Activated CD4-positive, alpha-beta T cell treated with anti-CD3 and anti-CD28 coated beads for 36 hours (primary cell): ENCODE data around the gene ZCWPW2. TPM values are rescaled to one million over a fixed set of nuclear protein-coding genes. Genes with fewer than 3 reads are reported as not detected.

Experiments
- ATAC-seq: fragments of 200-7000 bp; cut with Tn5 transposase; one replicate; pipeline ENCODE4 v1.10.0; 2021; ENCODE audit warnings: mild to moderate bottlenecking, moderate library complexity
- CTCF ChIA-PET: fragments of 350-600 bp; sonication (Branson Sonifier 250); formaldehyde crosslinking; loops from one replicate; lab custom pipeline; 2021; ENCODE audit warnings: antibody characterized with exemption; lab: Charles Lee
- POLR2A ChIA-PET: fragments of 350-600 bp; sonication (Branson Sonifier 250); formaldehyde crosslinking; loops from one replicate; lab custom pipeline; 2021; ENCODE audit warnings: antibody characterized with exemption, inconsistent platforms; lab: Charles Lee
- DNase-seq: peaks from one replicate; pipeline ENCODE4 v3.0.0-alpha.2; 2020
- H3K27ac Mint-ChIP-seq: one replicate; pipeline ENCODE4 v1.8.0; 2021; ENCODE audit warnings: mixed read lengths
- H3K27me3 Mint-ChIP-seq: one replicate; pipeline ENCODE4 v1.8.0; 2021; ENCODE audit warnings: mixed read lengths
- H3K36me3 Mint-ChIP-seq: one replicate; pipeline ENCODE4 v1.8.0; 2021; ENCODE audit warnings: low read depth, mixed read lengths
- H3K4me1 Mint-ChIP-seq: one replicate; pipeline ENCODE4 v1.8.0; 2021; ENCODE audit warnings: mixed read lengths
- H3K4me3 Mint-ChIP-seq: one replicate; pipeline ENCODE4 v1.8.0; 2021; ENCODE audit warnings: mild to moderate bottlenecking, moderate library complexity, mixed read lengths
- H3K9me3 Mint-ChIP-seq: one replicate; pipeline ENCODE4 v1.8.0; 2021; ENCODE audit warnings: low read depth, mixed read lengths
- intact Hi-C, 2 experiments: fragments of 100-400 bp; cut with DNase I in 1 of 2; cut with micrococcal nuclease in 1 of 2; formaldehyde crosslinking; loops; one replicate each; pipeline versions ENCODE4 v1.14.2 to v1.15.1; 2022 to 2024; cut with DNase I, micrococcal nuclease
- total RNA-seq, 2 experiments: library from RNA; stranded (reverse); gene quantifications; one replicate each; pipeline ENCODE4 v1.2.3, GENCODE V29; 2021

ZCWPW2 gene
- total RNA-seq, 2 experiments from 2014 or later, result 0.37 to 0.39 TPM

DNA sequence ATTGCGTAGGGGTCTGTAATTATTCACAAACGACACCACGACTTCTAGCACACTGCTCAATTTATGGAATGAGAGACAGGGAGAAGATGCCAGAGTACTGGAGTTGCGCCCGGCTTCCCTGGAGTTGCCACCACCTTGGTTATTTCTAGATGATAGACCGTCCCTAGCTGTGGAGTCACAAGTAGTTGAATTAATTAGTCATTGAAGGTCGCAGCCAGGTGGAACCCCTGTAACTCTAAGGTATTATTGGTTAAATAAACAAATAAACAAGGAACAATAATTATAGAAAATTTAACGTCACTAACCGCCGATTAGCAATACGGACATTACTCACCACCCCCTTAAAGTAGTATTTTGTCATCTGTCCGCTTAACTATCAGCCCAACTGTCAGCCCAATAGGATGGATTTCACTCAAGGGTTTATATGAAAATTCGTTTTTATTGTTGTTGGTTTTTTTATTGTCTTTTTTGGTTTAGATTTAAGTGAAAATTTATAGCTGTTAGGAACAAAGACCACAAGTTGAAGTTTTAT is 1.0 kb downstream of the ZCWPW2 start:
- peaks cover 43% of the 10 kb centered on the region for H3K4me1 Mint-ChIP-seq
- ATAC-seq (no peak), DNase-seq (no peak)
- peaks cover 32% of the 10 kb centered on the region for H3K36me3 Mint-ChIP-seq
- ChIA-PET POLR2A (interaction anchor here (0.7 to 2.3 kb wide), 4 partner anchors 23 to 1224 kb away, joined by 3 to 12 read pairs (median 3); partner anchors contain the start of gene SLC4A7), CTCF (interaction anchor here (0.6 to 1.9 kb wide), 6 partner anchors 10 to 1206 kb away, joined by 3 to 15 read pairs (median 3); no protein-coding TSS in a partner anchor)
- H3K9me3 Mint-ChIP-seq, result peaks cover 9% of the 10 kb centered on the region
- H3K27ac Mint-ChIP-seq, result peak overlapping the region; percentile 98
- H3K4me3 Mint-ChIP-seq, result peak overlapping the region; percentile 98
- H3K27me3 Mint-ChIP-seq, result no peaks in the 10 kb centered on the region
- intact Hi-C loops, result loop anchor here (1.0 to 10.0 kb wide), 9 partner anchors 23 to 982 kb away; partner anchors contain the start of genes NEK10 (in 1 of the 2) and SLC4A7 (in 1 of the 2)

DNA sequence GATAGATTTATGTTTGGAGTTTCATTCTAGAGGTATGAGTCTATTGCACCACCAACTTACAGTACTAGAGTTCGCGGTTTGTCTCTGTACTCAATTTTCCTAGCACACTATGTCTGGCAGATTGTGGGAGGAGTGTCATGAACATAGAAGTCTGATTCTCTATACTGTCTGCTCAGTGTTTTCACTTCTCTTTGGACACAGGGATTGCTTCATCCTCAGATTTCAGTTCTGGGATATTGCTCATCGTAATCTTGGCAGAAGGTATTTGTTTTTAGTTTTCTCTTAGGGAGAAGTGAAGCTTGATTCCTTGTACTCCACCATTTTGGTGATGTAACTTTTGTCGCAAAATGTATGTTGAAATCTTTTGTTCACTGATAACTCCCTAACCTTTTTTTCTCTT is 27.9 kb downstream of the ZCWPW2 start:
- Mint-ChIP-seq H3K27ac (no peak overlapping the region), H3K27me3 (peaks cover 2% of the 10 kb centered on the region), H3K9me3 (peaks cover 13% of the 10 kb centered on the region), H3K4me1 (no peaks in the 10 kb centered on the region), H3K4me3 (no peak overlapping the region), H3K36me3 (peaks cover 3% of the 10 kb centered on the region)
- no peak for ATAC-seq
- no peak for DNase-seq
- ChIA-PET CTCF (no interaction called here), POLR2A (no interaction called here)
- intact Hi-C loops, result no loop called here

DNA sequence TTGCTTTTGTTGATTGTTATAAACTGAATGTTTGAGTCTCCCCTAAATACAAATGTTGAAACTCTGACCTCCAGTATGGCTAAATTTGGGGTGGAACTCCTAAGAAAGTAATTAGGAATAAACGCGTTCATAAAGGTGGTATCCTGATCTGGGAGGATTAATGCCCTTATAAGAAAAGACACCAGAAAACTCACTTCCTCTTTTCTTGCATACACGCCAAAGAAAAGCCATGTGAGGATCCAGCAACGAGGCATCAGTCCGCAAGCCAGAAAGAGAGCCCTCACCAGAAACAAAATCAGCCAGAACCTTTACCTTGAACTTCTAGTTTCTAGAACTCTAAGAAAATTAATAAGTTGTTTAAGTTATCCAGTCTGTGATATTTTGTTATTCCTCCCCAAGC is 37.5 kb downstream of the ZCWPW2 start:
- H3K4me1 Mint-ChIP-seq, result no peaks in the 10 kb centered on the region
- peaks cover 12% of the 10 kb centered on the region for H3K9me3 Mint-ChIP-seq
- intact Hi-C loops, result no loop called here
- DNase-seq (no peak), ATAC-seq (no peak)
- H3K27ac Mint-ChIP-seq, result no peak overlapping the region
- H3K4me3 Mint-ChIP-seq, result no peak overlapping the region
- H3K27me3 Mint-ChIP-seq, result no peaks in the 10 kb centered on the region
- ChIA-PET POLR2A (no interaction called here), CTCF (interaction anchor here (0.6 kb wide), 1 partner anchor 569 kb away, joined by 3 read pairs; no protein-coding TSS in a partner anchor)
- H3K36me3 Mint-ChIP-seq, result peaks cover 4% of the 10 kb centered on the region

DNA sequence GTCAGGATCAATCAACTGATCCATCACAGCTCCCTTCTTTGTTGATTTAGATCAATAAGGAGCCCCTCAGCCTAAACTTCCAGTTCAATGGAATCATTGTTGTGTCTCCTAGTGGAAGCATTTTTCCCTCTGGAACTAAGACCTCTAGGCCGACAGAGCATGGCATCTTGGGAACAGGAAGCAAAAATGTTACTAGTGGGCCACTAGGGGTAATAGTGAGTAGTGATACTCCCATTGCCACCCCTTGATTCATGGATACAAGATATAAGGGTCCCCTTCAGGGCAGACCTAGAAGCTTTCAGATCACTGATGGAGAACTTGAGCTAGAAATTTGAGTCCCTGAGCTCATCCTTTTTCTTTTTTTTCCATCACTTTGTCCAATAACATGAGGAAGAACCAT is 40.5 kb downstream of the ZCWPW2 start:
- ATAC-seq, result no peak
- Mint-ChIP-seq H3K27me3 (no peaks in the 10 kb centered on the region), H3K36me3 (peaks cover 6% of the 10 kb centered on the region), H3K4me3 (no peak overlapping the region), H3K4me1 (no peaks in the 10 kb centered on the region), H3K27ac (no peak overlapping the region), H3K9me3 (peaks cover 34% of the 10 kb centered on the region)
- CTCF ChIA-PET, result interaction anchor here (0.9 kb wide), 1 partner anchor 87 kb away, joined by 4 read pairs; no protein-coding TSS in a partner anchor
- POLR2A ChIA-PET, result no interaction called here
- intact Hi-C loops, result no loop called here
- DNase-seq, result no peak

DNA sequence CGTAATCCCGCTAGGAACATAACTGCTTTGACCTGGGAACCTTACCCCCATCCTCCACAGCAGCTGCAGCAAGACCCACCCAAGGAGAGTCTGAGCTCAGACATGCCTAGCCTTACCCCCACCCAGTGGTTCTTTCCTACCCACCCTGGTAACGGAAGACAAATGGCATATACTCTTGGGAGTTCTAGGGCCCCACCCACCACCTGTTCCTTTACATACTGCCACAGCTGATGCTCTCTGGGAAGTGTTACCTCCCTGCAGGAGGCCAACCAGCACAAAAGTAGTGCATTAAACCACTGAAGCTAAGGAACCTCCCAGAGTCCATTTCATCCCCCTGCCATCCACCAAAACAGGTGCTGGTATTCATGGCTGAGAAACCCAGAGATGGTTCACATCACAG is 50.7 kb downstream of the ZCWPW2 start:
- Mint-ChIP-seq H3K27me3 (no peaks in the 10 kb centered on the region), H3K27ac (no peak overlapping the region), H3K9me3 (peaks cover 64% of the 10 kb centered on the region), H3K4me1 (no peaks in the 10 kb centered on the region), H3K36me3 (peaks cover 4% of the 10 kb centered on the region), H3K4me3 (no peak overlapping the region)
- ATAC-seq (no peak), DNase-seq (no peak)
- ChIA-PET POLR2A (no interaction called here), CTCF (no interaction called here)
- intact Hi-C loops, result no loop called here

DNA sequence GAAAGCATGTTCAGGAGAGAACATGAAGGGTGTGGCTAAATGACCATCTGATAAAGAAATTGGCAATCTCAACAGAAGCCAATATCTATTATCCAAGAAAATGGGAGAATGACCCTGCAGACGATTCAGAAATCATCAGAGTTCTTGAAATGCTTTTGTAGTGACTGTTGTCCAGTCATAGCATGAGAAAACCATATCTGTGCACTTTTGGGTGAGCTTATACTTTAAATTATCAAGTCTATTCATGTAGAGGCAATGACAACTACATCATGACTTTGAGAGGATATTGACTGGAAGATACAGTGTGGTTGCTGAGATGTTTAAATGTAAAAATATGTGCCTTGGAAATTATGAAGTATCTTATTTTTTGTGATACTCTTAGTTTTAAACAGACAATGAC is 57.7 kb downstream of the ZCWPW2 start:
- H3K9me3 Mint-ChIP-seq, result peaks cover 44% of the 10 kb centered on the region
- ATAC-seq (no peak), DNase-seq (no peak)
- H3K27me3 Mint-ChIP-seq, result no peaks in the 10 kb centered on the region
- no peak overlapping the region for H3K4me3 Mint-ChIP-seq
- H3K27ac Mint-ChIP-seq, result no peak overlapping the region
- peaks cover 2% of the 10 kb centered on the region for H3K36me3 Mint-ChIP-seq
- intact Hi-C loops, result no loop called here
- H3K4me1 Mint-ChIP-seq, result no peaks in the 10 kb centered on the region
- CTCF ChIA-PET, result no interaction called here
- POLR2A ChIA-PET, result no interaction called here

DNA sequence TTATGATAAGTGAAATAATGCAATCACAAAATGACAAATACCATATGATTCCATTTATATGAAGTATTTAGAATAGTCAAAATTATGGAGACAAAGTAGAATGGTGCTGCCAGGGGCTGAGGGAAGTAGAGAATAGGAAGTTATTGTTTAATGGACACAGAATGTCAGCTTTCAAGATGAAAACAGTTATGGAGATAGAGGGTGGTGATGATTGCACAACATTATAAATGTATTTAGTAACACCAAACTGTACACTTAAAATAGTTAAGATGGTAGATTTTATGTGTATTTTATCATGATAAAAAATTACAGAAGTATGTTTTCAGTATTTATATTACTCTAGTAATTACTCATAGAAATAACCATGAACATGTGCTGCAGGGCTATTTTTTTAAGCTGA is 100.9 kb downstream of the ZCWPW2 start:
- Mint-ChIP-seq H3K36me3 (no peaks in the 10 kb centered on the region), H3K4me1 (no peaks in the 10 kb centered on the region), H3K9me3 (peaks cover 12% of the 10 kb centered on the region), H3K4me3 (no peak overlapping the region), H3K27ac (no peak overlapping the region), H3K27me3 (no peaks in the 10 kb centered on the region)
- ChIA-PET POLR2A (no interaction called here), CTCF (no interaction called here)
- intact Hi-C loops, result no loop called here
- DNase-seq (no peak), ATAC-seq (no peak)

DNA sequence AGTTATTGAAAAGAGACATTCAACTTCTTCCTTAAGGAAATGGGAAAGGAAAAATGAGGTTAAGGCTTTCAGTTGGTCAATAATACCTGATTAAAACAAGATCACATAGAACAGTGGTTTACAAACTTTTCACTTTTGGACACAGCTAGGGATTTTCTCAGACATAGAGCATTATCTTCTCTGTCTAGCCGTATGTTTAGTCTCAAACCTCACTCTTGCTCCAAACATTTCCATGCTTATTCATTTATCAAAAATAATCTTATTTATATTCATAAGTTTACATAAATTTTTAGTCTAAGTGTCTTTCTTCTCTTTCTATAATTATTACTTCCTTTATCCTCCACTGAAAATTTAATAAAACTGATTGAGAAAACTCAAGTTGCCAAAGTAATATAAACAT is 114.3 kb downstream of the ZCWPW2 start:
- ATAC-seq (no peak), DNase-seq (no peak)
- intact Hi-C loops, result no loop called here
- Mint-ChIP-seq H3K4me1 (no peaks in the 10 kb centered on the region), H3K36me3 (no peaks in the 10 kb centered on the region), H3K4me3 (no peak overlapping the region), H3K27me3 (peaks cover 3% of the 10 kb centered on the region), H3K27ac (no peak overlapping the region), H3K9me3 (peaks cover 12% of the 10 kb centered on the region)
- ChIA-PET CTCF (no interaction called here), POLR2A (no interaction called here)

DNA sequence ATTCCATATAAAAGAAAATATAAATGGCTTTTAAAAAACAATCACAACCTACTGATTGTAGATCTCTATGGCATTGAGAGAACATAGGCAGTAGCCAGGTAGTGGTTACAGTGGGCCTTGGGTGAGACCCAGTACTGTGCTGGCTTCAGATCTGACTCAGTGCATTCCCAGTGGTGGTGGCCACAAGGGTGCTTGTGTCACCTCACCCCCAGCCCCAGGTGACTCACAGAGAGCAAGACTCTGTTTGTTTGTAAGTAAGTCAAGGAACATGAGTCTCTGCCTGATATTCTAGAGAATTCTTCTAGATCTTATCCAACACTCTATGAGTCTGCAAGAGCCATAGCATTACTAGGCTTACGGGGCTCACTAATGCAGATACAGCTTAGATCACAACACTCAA is 118.9 kb downstream of the ZCWPW2 start:
- no peak overlapping the region for H3K27ac Mint-ChIP-seq
- intact Hi-C loops, result no loop called here
- no peak overlapping the region for H3K4me3 Mint-ChIP-seq
- peaks cover 3% of the 10 kb centered on the region for H3K27me3 Mint-ChIP-seq
- ATAC-seq (no peak), DNase-seq (peak; percentile 9)
- POLR2A ChIA-PET, result no interaction called here
- peaks cover 24% of the 10 kb centered on the region for H3K9me3 Mint-ChIP-seq
- H3K4me1 Mint-ChIP-seq, result no peaks in the 10 kb centered on the region
- CTCF ChIA-PET, result no interaction called here
- H3K36me3 Mint-ChIP-seq, result no peaks in the 10 kb centered on the region

DNA sequence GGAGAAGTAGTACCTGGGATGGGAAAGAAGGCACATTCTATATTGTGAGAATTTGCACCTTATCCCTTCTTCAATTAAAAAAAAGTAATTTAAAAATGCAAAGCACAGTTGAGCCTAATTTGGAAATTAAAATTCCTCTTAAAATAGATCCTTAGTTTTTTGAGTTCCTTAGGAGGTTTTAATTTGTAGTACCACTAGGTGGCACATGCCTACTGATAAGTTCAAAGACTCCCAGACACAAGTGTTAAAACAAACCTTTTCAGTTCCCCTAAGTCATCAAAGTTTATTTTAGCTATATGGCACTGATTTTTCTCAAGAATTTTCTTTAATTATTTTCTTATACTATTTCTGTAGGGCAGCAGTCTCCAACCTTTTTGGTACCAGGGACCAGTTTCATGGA is 127.7 kb downstream of the ZCWPW2 start:
- H3K9me3 Mint-ChIP-seq, result peaks cover 13% of the 10 kb centered on the region
- H3K4me1 Mint-ChIP-seq, result no peaks in the 10 kb centered on the region
- H3K4me3 Mint-ChIP-seq, result no peak overlapping the region
- ChIA-PET CTCF (interaction anchor here (0.6 to 1.5 kb wide), 3 partner anchors 13 to 1385 kb away, joined by 3 to 4 read pairs (median 3); no protein-coding TSS in a partner anchor), POLR2A (no interaction called here)
- ATAC-seq (no peak), DNase-seq (no peak)
- no peak overlapping the region for H3K27ac Mint-ChIP-seq
- no peaks in the 10 kb centered on the region for H3K27me3 Mint-ChIP-seq
- H3K36me3 Mint-ChIP-seq, result no peaks in the 10 kb centered on the region
- intact Hi-C loops, result loop anchor here in 1 of 2 experiments (10.0 kb wide), 2 partner anchors 249 to 1719 kb away; no protein-coding TSS in a partner anchor

DNA sequence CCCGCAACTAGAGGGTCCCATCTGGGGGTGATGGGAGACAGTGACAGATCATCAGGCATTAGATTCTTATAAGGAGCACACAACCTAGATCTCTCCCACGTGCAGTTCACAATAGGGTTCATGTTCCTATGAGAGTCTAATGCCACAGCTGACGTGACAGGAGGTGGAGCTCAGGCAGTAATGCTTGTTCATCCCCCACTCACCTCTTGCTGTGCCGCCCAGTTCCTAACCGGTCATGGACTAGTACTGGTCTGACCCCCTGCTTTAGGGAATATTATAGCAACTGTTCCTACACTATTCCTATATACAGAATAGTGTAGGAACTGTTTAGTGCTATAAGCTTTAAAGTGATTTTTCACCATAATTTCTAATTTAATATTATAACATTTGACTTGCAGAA is 128.2 kb downstream of the ZCWPW2 start:
- ChIA-PET CTCF (interaction anchor here (0.6 to 1.5 kb wide), 3 partner anchors 12 to 1384 kb away, joined by 3 to 4 read pairs (median 3); no protein-coding TSS in a partner anchor), POLR2A (no interaction called here)
- intact Hi-C loops, result loop anchor here in 1 of 2 experiments (10.0 kb wide), 2 partner anchors 248 to 1718 kb away; no protein-coding TSS in a partner anchor
- Mint-ChIP-seq H3K27ac (no peak overlapping the region), H3K27me3 (no peaks in the 10 kb centered on the region), H3K36me3 (no peaks in the 10 kb centered on the region), H3K4me3 (no peak overlapping the region), H3K9me3 (peaks cover 9% of the 10 kb centered on the region), H3K4me1 (no peaks in the 10 kb centered on the region)
- DNase-seq (no peak), ATAC-seq (no peak)

DNA sequence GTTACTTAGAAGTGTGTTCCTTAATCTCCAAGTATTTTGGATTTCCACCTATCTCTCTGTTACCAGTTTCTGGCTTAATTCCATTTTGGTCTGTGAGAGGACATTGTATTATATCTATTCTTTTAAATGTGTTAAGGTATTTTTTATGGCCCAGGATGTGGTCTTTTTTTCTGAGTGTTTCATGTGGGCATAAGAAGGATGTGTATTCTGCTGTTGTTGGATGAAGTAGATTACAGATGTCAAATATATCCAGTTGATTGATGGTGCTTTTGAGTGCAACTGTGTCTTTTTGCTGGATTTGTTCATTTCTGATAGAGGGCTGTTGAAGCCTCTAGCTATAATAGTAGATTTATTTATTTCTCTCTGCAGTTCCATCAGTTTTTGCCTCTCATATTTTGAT is 136.6 kb downstream of the ZCWPW2 start:
- Mint-ChIP-seq H3K9me3 (peaks cover 12% of the 10 kb centered on the region), H3K4me1 (peaks cover 8% of the 10 kb centered on the region), H3K27ac (no peak overlapping the region), H3K27me3 (no peaks in the 10 kb centered on the region), H3K4me3 (no peak overlapping the region), H3K36me3 (no peaks in the 10 kb centered on the region)
- intact Hi-C loops, result no loop called here
- ChIA-PET POLR2A (no interaction called here), CTCF (interaction anchor here (0.6 kb wide), 1 partner anchor 1311 kb away, joined by 3 read pairs; no protein-coding TSS in a partner anchor)
- no peak for ATAC-seq
- DNase-seq, result no peak
